WTC11 (cell line): ENCODE measurements around the gene RASGRP2. TPM values are rescaled to one million over a fixed set of nuclear protein-coding genes. Genes with fewer than 3 reads are reported as not detected.

Experiments
- ATAC-seq: fragments of 200-7000 bp; cut with Tn5 transposase; 2 replicates; pipeline ENCODE4 v1.10.0; 2021; ENCODE audit warnings: mild to moderate bottlenecking, moderate library complexity
- CTCF ChIA-PET: fragments of 300-600 bp; sonication (Branson Sonifier 250); formaldehyde crosslinking; loops from one replicate; lab custom pipeline; 2021; ENCODE audit warnings: antibody characterized with exemption; lab: Charles Lee
- POLR2A ChIA-PET: fragments of 350-600 bp; sonication (Branson Sonifier 250); formaldehyde crosslinking; loops from one replicate; lab custom pipeline; 2021; ENCODE audit warnings: antibody characterized with exemption; lab: Charles Lee
- DNase-seq: peaks from one replicate; pipeline ENCODE4 v3.0.0; 2021; ENCODE audit warnings: low spot score
- H3K27ac Mint-ChIP-seq: 2 replicates; pipeline ENCODE4 v1.8.0; 2021; ENCODE audit warnings: mixed read lengths
- H3K27me3 Mint-ChIP-seq: 2 replicates; pipeline ENCODE4 v1.8.0; 2021; ENCODE audit warnings: low read depth, mild to moderate bottlenecking, moderate library complexity, mixed read lengths
- H3K36me3 Mint-ChIP-seq: 2 replicates; pipeline ENCODE4 v1.8.0; 2021; ENCODE audit warnings: mixed read lengths
- H3K4me1 Mint-ChIP-seq: 2 replicates; pipeline ENCODE4 v1.8.0; 2022; ENCODE audit warnings: mixed read lengths
- H3K4me3 Mint-ChIP-seq: 2 replicates; pipeline ENCODE4 v1.8.0; 2021; ENCODE audit warnings: mild to moderate bottlenecking, moderate library complexity, mixed read lengths
- H3K9me3 Mint-ChIP-seq: 2 replicates; pipeline ENCODE4 v1.8.0; 2021; ENCODE audit warnings: mixed read lengths
- AFF4 ChIP-seq: sonication (generic); formaldehyde crosslinking; IDR thresholded peaks from 2 replicates; pipeline ENCODE4 v1.8.1; 2023; ENCODE audit warnings: mild to moderate bottlenecking, missing genetic modification reagents, borderline replicate concordance
- CBFB ChIP-seq: sonication (generic); formaldehyde crosslinking; IDR thresholded peaks from 2 replicates; pipeline ENCODE4 v1.8.1; 2022; ENCODE audit warnings: mild to moderate bottlenecking, low read depth, missing genetic modification reagents
- FOXK1 ChIP-seq: sonication (generic); formaldehyde crosslinking; IDR thresholded peaks from 2 replicates; pipeline ENCODE4 v1.8.0; 2022; ENCODE audit warnings: mild to moderate bottlenecking, moderate library complexity, missing genetic modification reagents
- JAZF1 ChIP-seq: fragments of 250-450 bp; sonication (Bioruptor Pico); IDR thresholded peaks from 2 replicates; pipeline ENCODE4 v1.9.0; 2021; ENCODE audit warnings: moderate library complexity, mild to moderate bottlenecking, inconsistent platforms
- NFE2L1 ChIP-seq: sonication (generic); formaldehyde crosslinking; IDR thresholded peaks from 2 replicates; pipeline ENCODE4 v1.8.1; 2023; ENCODE audit warnings: missing genetic modification reagents
- NFYB ChIP-seq: sonication (generic); formaldehyde crosslinking; conservative IDR thresholded peaks from 2 replicates; pipeline ENCODE4 v1.8.0; 2022; ENCODE audit warnings: low read depth, missing genetic modification reagents
- PRRX2 ChIP-seq: fragments of 250-450 bp; sonication (Bioruptor Pico); IDR thresholded peaks from 2 replicates; pipeline ENCODE4 v1.8.0; 2021; ENCODE audit warnings: mild to moderate bottlenecking
- RORB ChIP-seq: fragments of 250-450 bp; sonication (Bioruptor Pico); IDR thresholded peaks from 2 replicates; pipeline ENCODE4 v1.9.0; 2021; ENCODE audit warnings: mild to moderate bottlenecking
- TEAD1 ChIP-seq: sonication (generic); formaldehyde crosslinking; IDR thresholded peaks from 2 replicates; pipeline ENCODE4 v1.8.0; 2022; ENCODE audit warnings: mild to moderate bottlenecking, missing genetic modification reagents
- ZNF512 ChIP-seq: sonication (generic); formaldehyde crosslinking; IDR thresholded peaks from 2 replicates; pipeline ENCODE4 v1.8.1; 2022; ENCODE audit warnings: missing genetic modification reagents, borderline replicate concordance
- total RNA-seq: library from RNA; stranded (reverse); gene quantifications from 3 replicates; pipeline ENCODE4 v1.2.3, GENCODE V29; 2021
- TF ChIP-seq, protein P1 (sequence below): sonication (generic); formaldehyde crosslinking; IDR thresholded peaks from 2 replicates; pipeline ENCODE4 v1.8.0; 2022; ENCODE audit warnings: mild to moderate bottlenecking, missing genetic modification reagents
- TF ChIP-seq, protein P2 (sequence below): fragments of 250-450 bp; sonication (Bioruptor Pico); IDR thresholded peaks from 2 replicates; pipeline ENCODE4 v1.9.0; 2021; ENCODE audit warnings: mild to moderate bottlenecking
- TF ChIP-seq, protein P3 (sequence below): sonication (generic); formaldehyde crosslinking; IDR thresholded peaks from 2 replicates; pipeline ENCODE4 v1.8.0; 2022; ENCODE audit warnings: mild to moderate bottlenecking, missing genetic modification reagents

Gene RASGRP2
- total RNA-seq, 1 experiment from 2014 or later, result 31.9 TPM

- DNase-seq, result no peak
- H3K9me3 Mint-ChIP-seq, result no peaks in the 10 kb centered on the region
- peaks cover 18% of the 10 kb centered on the region for H3K36me3 Mint-ChIP-seq
- peaks cover 11% of the 10 kb centered on the region for H3K27me3 Mint-ChIP-seq
- no peak for ATAC-seq
- H3K4me1 Mint-ChIP-seq, result peaks cover 31% of the 10 kb centered on the region
- CTCF ChIA-PET, result interaction anchor here (0.8 to 1.8 kb wide), 4 partner anchors 8 to 152 kb away, joined by 3 to 6 read pairs (median 5); partner anchors contain the start of gene RASGRP2
- POLR2A ChIA-PET, result no interaction called here
- H3K4me3 Mint-ChIP-seq, result no peak overlapping the region
- TF ChIP-seq ZNF512 (CRISPR knock-in tag), result no peak
- no peak for TF ChIP-seq PRRX2
- TF ChIP-seq NFYB (CRISPR knock-in tag), result no peak
- no peak overlapping the region for H3K27ac Mint-ChIP-seq
These were observed 8.2 kb downstream of the RASGRP2 start for GRCh38 chr11:64735725-64736259.

- Mint-ChIP-seq H3K4me1 (peaks cover 31% of the 10 kb centered on the region), H3K36me3 (peaks cover 18% of the 10 kb centered on the region), H3K9me3 (no peaks in the 10 kb centered on the region), H3K4me3 (no peak overlapping the region), H3K27ac (no peak overlapping the region), H3K27me3 (peaks cover 13% of the 10 kb centered on the region)
- ChIA-PET CTCF (interaction anchor here (0.6 to 1.8 kb wide), 5 partner anchors 9 to 378 kb away, joined by 3 to 6 read pairs (median 4); partner anchors contain the start of gene RASGRP2), POLR2A (no interaction called here)
- ATAC-seq, result no peak
- no peak for DNase-seq
- TF ChIP-seq, protein P1, sequence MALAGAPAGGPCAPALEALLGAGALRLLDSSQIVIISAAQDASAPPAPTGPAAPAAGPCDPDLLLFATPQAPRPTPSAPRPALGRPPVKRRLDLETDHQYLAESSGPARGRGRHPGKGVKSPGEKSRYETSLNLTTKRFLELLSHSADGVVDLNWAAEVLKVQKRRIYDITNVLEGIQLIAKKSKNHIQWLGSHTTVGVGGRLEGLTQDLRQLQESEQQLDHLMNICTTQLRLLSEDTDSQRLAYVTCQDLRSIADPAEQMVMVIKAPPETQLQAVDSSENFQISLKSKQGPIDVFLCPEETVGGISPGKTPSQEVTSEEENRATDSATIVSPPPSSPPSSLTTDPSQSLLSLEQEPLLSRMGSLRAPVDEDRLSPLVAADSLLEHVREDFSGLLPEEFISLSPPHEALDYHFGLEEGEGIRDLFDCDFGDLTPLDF, result no peak
- no peak for TF ChIP-seq FOXK1 (CRISPR knock-in tag)
- TF ChIP-seq TEAD1, result no peak
- no peak for TF ChIP-seq JAZF1 (CRISPR knock-in tag)
These were observed 8.9 kb downstream of the RASGRP2 start for GRCh38 chr11:64734811-64735724.

GRCh38 chr11:64731601-64732000 lies 12.3 kb downstream of the RASGRP2 start:
- DNase-seq, result no peak

More at GRCh38 chr11:64731601-64732000, 12.3 kb downstream of the RASGRP2 start:
- peak overlapping the region; percentile 39; the same call in 1 of the 2 replicates for H3K27ac Mint-ChIP-seq
- TF ChIP-seq CBFB (CRISPR knock-in tag) (no peak), RORB (CRISPR knock-in tag) (no peak), ZNF512 (CRISPR knock-in tag) (no peak), NFE2L1 (no peak), NFYB (CRISPR knock-in tag) (no peak), AFF4 (CRISPR knock-in tag) (no peak)
- TF ChIP-seq, protein P2, sequence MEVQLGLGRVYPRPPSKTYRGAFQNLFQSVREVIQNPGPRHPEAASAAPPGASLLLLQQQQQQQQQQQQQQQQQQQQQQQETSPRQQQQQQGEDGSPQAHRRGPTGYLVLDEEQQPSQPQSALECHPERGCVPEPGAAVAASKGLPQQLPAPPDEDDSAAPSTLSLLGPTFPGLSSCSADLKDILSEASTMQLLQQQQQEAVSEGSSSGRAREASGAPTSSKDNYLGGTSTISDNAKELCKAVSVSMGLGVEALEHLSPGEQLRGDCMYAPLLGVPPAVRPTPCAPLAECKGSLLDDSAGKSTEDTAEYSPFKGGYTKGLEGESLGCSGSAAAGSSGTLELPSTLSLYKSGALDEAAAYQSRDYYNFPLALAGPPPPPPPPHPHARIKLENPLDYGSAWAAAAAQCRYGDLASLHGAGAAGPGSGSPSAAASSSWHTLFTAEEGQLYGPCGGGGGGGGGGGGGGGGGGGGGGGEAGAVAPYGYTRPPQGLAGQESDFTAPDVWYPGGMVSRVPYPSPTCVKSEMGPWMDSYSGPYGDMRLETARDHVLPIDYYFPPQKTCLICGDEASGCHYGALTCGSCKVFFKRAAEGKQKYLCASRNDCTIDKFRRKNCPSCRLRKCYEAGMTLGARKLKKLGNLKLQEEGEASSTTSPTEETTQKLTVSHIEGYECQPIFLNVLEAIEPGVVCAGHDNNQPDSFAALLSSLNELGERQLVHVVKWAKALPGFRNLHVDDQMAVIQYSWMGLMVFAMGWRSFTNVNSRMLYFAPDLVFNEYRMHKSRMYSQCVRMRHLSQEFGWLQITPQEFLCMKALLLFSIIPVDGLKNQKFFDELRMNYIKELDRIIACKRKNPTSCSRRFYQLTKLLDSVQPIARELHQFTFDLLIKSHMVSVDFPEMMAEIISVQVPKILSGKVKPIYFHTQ (CRISPR knock-in tag), result no peak
- TF ChIP-seq, protein P3, sequence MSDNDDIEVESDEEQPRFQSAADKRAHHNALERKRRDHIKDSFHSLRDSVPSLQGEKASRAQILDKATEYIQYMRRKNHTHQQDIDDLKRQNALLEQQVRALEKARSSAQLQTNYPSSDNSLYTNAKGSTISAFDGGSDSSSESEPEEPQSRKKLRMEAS (CRISPR knock-in tag), result no peak
- TF ChIP-seq, all 79 proteins: peak for 0
- no peaks in the 10 kb centered on the region for H3K9me3 Mint-ChIP-seq
- H3K27me3 Mint-ChIP-seq, result peaks cover 8% of the 10 kb centered on the region; the same call in 1 of the 2 replicates
- H3K36me3 Mint-ChIP-seq, result peaks cover 19% of the 10 kb centered on the region
- CTCF ChIA-PET, result interaction anchor here (1.5 kb wide), 1 partner anchor 11 kb away, joined by 7 read pairs; no protein-coding TSS in a partner anchor
- ATAC-seq, result no peak
- peaks cover 29% of the 10 kb centered on the region for H3K4me1 Mint-ChIP-seq
- POLR2A ChIA-PET, result no interaction called here
- no peak overlapping the region for H3K4me3 Mint-ChIP-seq
